ENCODE measurements around the gene ZNF598.

ZNF598 gene

DNA sequence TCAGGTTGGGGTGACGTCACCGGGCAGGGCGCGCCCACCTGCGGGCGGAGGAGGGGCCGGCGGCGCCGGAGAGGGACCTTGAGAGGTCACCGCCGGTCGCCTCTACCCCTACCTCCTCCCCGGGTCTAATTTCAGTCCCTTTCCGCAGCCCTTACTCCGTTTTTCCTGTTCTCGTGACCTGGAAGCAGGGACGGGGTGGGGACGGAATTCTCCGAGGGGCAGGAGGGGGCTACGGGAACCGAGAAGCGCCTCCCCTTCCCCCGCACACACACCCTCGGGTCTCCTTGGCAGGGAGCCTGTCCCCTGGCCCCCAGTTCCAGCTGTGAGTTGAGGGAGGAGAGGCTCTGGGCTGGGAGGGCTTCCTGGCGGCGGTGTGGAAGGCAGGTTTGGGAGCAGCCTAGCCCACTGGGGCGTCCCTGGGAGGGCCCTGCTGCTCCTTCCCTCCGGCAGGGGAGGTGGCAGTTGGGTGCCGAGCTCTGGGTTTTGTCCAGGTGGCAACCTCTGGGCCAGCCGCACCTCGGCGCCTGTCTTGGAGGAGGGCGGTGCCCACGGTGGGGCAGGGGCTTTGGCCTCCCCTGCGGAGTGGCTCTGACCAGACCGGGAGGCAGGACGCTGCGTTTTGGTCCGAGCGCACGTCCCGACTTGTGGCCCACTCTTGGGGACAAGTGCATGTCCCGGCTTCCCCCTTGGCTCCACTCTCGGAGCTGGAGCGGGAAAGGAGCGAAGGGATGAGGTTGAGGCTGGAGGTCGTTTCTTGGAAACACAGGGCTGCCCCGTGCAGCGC is 19.1 kb downstream of the ZNF598 start:
- no peak for DNase-seq (ENCODE audit: low spot score)

DNA sequence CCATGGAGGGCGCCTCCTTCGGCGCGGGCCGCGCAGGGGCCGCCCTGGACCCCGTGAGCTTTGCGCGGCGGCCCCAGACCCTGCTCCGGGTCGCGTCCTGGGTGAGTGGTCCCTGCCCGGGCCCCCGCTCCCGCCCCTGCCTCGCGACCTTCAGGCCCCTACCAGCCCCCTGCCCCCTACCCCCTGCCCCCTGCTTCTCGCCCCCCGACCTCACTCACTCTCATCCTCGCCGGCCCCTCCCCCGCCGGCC is 19.6 kb downstream of the ZNF598 start:
- DNase-seq (ENCODE audit: low spot score), result no peak

DNA sequence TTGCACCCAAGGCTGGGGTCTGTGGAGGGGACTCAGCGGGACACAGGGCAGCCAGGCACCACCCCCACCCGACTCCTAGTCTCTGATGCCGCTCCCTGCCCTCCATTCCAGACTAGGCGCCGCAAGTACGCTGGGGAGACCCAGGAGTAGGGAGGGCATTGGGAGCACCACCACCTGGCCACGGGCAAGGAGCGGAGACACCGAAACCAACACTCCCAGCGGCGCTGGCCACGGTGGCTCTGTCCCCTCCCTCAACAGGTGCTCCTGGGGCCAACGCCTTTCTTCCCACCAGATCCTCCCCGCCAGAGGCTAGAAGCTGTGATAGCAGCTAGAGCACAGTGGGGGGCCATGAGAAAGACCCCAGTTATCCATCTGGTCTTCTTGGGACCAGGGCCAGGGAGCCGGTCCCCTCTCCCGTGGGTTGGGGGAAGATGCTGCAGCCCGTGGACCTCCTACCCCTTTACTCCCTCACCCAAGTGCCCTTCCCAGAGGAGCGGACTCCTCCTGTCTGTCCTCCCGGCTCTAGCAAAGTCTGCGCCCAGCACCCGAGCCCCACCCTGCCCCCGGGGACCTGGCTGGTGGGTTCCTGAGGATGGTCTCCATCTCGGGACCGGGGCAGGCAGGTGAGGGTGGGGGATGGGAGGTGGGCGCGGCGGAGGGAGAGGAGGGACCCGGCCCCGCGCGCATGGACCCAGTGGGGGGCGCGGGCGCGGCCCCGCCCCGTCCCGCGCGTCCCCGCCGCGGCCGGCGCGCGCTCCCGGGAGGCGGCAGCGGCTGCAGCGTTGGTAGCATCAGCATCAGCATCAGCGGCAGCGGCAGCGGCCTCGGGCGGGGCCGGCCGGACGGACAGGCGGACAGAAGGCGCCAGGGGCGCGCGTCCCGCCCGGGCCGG is 20.2 kb downstream of the ZNF598 start, which contains the start of gene SYNGR3:
Gene SYNGR3, plus strand, starts transcription at position 762 of the 892 bp plus-strand sequence. CDS start 133 bp downstream, outside the sequence.
- DNase-seq (ENCODE audit: low spot score), result no peak

DNA sequence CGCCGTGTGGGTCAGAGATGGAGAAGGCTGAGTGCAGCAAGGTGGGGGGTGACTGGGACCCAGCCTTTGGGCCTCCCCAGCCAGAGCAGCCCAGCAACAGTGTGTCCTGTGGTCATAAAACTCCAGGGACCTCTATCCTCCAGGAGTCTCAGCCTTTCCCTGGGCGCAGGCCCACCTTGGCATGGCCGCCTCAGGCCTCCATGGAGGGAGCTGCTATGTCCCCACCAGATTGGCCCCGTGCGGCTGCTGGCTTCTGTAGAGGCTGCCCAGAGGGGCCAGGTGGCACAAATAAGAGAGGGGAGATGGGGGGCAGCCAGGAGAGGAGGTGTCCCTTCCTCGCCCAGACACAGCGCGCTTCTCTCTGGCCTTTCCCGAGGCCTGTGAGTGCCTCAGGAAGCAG is 22.4 kb downstream of the ZNF598 start:
- no peak for DNase-seq (ENCODE audit: low spot score)

DNA sequence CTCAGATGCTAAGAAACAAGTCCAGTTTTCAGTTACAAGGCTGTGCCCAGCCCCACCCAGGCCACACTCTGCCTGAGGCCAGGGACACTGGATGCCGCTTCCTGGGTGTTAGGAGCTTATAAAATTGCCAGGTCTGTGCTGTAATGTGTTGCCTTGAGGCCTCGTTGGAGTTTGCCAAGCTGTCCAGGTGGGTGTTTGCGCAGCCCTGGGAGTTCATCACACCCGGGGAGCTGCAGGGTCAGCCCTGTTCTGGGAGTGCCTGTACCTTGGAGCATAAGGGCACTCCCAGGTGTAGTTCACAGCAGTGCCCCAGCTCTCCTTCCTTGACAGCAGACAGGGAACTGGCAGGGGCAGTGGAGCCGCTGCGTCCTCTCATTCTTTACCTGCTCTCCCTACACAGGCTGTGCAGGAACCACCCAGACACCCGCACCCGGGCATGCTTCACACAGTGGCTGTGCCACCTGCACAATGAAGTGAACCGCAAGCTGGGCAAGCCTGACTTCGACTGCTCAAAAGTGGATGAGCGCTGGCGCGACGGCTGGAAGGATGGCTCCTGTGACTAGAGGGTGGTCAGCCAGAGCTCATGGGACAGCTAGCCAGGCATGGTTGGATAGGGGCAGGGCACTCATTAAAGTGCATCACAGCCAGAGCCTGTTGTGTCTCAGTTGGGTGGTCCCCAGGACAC is 24.0 kb downstream of the ZNF598 start:
- no peak for DNase-seq (ENCODE audit: low spot score)

DNA sequence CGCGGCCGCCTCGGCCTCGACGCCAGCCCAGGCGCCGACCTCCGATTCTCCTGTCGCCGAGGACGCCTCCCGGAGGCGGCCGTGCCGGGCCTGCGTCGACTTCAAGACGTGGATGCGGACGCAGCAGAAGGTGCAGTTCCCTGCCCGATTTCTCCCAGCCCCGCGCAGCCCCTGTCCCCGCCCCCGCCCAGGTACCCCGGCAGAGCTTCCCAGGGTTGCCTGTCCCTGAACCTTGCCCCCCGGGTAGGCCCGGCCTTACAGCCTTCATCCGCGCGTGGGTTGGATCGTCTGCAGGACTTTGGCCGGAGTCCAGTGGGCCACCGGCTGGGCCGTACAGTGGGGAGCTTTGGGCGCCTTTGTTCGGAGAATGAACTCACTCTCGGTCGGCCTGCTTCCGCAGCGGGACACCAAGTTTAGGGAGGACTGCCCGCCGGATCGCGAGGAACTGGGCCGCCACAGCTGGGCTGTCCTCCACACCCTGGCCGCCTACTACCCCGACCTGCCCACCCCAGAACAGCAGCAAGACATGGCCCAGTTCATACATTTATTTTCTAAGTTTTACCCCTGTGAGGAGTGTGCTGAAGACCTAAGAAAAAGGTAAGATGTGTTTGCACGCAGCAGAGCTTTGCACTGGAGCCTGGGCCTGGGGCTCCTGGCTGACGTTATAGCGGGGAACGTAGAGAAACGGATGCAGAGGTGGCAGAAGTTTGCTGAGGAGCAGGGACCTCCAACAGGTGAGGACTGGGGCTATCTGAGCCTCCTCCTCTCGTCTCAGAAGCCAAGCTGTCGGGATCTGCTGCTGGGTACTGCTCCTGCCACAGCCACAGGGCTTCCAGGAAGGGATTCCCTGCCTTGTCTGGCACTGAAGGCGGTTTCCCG is 25.0 kb downstream of the ZNF598 start:
- no peak for DNase-seq (ENCODE audit: low spot score)

DNA sequence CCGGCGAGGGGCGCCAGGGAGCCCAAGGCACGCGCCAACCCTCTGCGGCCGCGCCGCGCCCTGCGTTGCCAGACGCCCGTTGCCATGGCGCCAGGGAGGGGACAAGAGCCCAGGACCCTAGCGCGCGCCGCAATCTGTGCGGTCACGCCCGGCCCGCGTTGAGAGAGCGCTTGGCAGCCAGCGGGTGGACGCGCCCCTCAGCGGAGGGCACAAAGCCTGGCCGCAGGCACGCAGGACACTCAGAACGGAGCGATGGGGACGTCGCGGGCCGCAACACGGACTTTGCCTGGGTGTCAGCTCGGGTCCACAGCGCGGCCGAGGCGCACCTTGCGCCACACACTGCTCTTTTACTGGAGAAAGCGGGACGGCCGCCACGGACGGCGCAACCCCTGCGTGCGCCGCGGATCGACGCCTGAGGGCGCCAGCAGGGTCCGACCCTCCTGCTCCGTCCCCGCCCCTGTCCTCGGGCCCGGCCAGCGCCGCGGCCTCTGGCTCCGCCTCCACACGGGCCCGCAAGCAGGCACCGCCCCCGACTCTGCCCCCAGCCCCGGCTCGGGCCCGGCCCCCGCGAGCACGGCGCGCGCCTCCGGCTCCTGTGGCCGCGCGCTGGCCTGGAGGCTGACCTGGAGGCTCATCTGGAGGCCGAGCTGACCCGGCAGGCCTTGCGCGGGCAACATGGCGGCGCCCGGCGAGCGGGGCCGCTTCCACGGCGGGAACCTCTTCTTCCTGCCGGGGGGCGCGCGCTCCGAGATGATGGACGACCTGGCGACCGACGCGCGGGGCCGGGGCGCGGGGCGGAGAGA is 25.9 kb downstream of the ZNF598 start, which contains the start of gene GFER:
Gene GFER, plus strand, starts transcription at position 650 of the 803 bp plus-strand sequence. Its CDS starts 26 bp downstream, at position 676.
- DNase-seq (ENCODE audit: low spot score), result peak; percentile 91

DNA sequence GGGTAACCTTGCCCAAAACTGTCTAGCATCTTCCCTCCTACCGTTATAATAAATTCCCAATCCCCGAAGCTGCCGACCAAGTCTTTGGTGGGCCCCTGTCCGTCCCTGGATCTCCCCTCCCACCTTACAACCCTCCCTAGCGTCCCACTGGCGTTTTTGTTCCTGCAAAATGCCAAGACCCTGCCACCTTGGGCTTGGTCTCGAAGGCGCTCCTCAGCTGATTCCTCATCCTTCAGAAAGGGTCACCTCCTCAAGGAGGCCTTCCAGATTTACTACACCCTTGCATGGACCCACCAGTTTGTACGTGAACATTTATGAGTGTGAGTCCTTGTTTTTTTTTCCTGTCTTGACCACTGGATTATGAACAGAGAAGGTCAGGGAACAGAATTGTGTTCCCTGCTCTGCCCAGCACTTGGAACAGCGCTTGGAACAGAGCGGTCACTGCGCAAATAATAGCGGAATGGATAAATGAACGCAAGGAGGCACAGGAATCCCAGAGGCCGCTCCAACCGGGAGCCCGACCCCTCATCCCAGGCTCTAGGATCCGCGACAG is 26.6 kb downstream of the ZNF598 start:
- DNase-seq (ENCODE audit: low spot score), result no peak

DNA sequence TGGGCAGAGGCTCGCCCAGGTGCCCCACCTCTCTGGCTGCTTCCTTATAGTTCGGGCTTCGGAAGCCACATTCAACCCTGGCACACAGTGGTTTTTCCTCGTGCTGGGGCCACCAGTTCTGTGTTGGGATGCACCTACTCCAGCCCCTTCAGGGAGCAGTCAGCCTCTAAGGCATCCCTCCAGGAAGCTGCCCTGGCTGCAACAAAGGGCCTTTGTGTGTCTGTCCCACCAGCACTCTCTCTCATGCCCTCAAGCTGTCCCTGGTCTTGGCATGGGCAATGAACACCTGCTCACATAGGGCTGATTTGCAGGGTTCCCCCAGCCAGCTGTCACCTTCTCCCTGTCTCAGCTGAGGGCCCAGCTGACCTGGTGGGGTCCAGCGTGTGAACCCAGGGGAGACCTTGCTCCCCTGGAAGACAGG is 27.6 kb downstream of the ZNF598 start:
- peak; percentile 65 for DNase-seq (ENCODE audit: low spot score)

DNA sequence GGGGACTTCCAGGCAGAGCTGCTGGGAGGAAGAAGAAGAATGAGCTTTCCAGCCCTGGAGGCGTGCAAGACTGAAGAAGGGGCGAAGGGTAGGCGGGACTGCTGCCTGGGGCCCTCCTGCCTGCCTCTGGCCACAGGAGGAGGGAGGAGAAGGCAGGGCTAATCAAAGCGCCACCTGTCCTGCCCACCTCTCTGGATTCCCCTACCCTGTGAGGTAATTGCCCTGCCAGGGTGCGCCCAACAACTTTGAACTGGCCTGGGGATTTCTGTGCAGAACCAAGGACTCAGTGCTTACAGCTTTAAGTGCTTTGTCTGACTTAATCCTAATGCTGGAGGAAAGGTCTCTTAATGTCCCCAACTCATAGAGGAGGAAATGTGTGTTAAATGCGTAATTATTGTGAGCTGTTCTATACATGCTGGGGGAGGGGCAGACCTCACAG is 28.2 kb downstream of the ZNF598 start, which contains the start of gene NOXO1:
Gene NOXO1, minus strand, starts transcription at position 72 of the 439 bp plus-strand sequence. CDS start 290 bp downstream, outside the sequence.
- no peak for DNase-seq (ENCODE audit: low spot score)

DNA sequence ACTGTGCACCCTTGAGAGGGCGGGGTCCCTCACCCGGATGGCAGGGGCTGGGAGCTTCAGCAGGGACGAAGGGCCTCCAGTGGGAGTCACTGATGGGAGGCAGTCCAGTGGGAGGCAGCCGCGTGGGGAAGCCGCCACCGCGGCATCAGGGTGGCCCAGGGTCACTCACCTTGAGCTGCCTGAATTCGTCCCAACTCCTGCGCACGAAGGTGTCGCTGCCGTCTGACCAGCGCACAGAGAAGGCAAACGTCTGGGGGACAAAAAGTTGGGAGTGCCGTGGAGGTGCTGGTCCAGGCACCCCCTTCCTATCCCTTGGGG is 28.9 kb downstream of the ZNF598 start:
- no peak for DNase-seq (ENCODE audit: low spot score)

DNA sequence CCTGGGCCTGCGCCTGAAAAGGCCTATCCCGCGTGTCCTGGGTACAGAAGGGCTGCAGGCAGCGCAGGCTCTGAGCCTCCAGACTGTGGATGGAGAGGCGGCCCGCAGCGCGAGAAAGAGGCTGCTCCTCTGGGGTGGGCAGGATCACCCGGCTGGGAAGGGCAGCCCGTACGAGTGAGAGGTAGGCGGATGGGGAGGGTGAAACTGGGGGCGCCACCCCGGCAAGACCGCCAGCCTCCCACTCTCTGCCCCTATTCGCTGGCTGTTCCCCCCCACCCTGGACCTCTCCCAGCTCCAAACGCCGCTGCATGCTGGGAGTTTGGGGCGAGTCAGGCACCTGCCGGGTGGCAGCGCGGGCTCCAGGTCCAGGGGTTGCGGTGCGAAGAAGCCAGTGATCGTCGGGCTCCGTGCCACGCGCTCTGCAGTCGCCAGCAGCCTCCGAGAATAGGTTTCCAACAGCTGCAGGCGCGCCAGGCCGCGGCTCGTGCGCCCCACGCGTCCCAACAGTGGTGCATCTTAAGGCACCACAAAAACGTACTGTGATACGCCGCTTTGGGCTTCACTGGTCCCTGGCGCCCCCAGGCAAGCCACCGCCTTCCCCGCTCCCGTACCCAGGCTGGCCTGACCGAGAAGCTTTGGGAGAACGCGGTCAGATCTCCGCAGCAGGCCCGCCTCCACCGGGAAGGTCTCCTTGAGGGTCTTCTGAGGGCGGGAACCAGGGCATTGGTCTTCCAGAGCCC is 29.4 kb downstream of the ZNF598 start:
- DNase-seq (ENCODE audit: low spot score), result no peak

DNA sequence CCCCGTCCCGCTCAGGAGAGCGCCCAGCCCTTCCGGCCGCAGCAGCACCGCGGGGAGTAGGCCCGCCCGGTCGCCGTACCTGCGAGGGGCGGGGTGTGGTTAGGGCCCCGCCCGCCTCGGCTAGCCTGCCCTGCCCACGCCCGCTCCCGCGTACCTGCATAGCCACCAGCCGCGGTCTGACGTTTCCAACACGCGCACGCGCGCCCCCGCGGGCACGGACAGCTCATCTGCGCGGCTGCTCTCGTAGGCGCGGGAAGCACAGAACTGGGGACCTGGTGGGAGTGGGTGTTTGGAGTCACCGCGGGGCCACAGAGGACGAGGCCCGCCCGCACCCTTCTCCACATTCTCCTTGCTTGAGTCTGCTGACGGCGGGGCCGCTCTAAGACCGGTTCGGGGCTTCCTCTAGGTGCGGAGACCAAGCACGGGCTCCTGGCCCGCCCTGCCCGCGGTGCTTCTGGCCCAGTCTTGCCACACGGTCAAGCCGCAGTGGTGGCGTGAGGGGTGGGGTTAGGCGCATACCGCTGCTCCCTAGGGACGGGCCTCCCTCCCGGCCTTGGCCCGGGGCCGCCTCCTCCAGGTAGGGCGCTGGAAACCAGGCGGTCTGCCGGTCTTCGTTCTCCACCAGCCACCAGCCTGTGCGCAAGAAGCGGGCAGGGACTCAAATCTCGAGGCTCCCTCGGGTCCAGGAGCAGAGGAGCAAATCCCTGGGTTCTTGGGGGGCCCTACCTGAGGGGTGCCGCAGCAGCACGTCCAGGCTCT is 30.2 kb downstream of the ZNF598 start:
- DNase-seq (ENCODE audit: low spot score), result no peak

DNA sequence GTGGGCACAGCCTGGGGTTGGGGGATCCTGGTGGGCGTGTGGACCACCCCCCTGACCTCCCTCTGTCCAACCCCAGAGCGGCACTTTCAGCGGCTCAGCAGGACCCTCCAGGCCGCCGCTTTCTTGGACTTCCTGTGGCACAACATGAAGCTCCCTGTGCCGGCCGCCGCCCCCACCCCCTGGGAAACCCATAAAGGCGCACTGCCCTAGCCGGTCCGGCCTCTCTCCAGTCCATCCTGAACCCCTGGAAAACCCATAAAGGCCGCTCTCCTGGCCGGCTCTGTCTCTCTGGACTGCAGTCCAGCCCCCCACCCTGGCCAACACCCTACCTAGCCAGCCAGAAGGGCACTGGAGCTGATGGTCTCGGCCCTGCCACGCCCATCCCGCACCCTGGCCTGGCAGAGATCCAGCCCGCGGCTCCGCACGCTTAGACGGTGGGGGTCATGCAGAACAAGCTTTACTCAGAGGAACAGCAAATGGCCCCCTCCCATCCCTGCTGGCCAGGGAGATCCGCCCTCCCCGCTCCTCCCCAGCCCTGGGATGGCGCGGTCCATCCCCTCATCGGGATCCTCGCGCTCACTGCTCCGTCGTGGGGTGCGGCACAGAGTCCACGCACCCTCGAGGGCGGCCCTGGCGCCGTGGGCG is 31.0 kb downstream of the ZNF598 start:
- no peak for DNase-seq (ENCODE audit: low spot score)

DNA sequence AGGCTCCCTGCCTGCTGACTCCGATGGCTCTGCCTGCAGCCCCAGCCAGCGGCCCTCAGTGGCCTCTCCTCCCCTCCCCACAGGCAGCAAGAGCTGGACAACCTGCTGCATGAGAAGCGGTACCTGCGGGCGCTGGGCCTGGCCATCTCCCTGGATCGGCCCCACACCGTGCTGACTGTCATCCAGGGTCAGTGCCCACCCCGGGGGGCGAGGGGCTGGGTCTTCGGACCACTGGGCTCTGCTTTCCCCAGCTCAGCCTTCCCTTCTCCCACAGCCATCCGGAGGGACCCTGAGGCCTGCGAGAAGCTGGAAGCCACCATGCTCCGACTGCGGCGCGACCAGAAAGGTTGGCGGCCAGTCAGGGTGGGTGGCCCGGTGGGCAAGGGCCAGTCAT is 31.7 kb downstream of the ZNF598 start:
- DNase-seq (ENCODE audit: low spot score), result no peak

DNA sequence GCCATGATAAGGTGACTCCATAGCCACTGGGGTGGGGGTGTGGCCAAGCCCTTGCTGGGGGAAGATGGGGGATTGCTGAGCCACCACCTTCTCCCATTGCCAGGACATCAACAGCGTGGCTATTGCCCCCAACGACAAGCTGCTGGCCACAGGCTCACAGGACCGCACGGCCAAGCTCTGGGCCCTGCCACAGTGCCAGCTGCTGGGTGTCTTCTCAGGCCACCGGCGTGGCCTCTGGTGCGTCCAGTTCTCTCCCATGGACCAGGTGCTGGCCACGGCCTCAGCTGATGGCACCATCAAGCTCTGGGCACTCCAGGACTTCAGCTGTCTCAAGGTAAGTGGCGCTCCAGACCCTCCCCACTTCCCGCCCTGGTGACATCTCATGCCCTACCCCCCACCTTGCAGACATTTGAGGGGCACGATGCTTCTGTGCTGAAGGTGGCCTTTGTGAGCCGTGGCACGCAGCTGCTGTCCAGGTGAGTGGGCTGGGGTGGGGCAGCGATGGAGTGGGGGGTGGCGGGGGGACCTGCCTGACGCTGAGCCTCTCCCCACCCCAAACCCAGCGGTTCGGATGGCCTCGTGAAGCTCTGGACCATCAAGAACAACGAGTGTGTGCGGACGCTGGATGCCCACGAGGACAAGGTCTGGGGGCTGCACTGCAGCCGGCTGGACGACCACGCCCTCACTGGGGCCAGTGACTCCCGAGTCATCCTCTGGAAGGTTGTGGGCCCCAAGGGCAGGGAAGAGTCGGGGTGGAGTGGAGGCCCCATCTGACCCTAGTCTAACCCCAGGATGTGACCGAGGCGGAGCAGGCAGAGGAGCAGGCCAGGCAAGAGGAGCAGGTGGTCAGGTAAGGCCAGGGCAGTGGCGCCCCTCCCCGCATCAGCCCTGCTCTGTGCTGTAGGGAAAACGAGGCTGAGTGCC is 32.4 kb downstream of the ZNF598 start:
- DNase-seq (ENCODE audit: low spot score), result no peak

DNA sequence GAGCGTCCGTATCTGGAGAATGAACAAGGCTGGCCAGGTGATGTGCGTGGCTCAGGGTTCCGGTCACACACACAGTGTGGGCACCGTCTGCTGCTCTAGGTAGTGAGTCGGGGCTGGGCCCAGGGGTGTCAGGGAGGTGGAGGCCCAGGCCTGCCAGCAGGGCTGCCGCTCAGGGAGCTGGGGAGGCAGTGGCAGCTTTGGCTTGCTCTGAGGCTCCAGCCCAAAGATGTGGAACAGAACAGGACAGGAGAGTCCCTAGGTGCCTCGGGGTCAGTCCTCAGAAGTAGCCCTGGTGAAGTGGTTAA is 33.5 kb downstream of the ZNF598 start:
- no peak for DNase-seq (ENCODE audit: low spot score)

Data from Ammon's horn (tissue), 1 donor.